GM12872 (cell line): ENCODE measurements around the gene ACAA2.

ENCODE experiments used
- CTCF ChIP-seq: IDR thresholded peaks from 3 replicates; pipeline ENCODE4 v1.5.1; 2011; ENCODE audit warnings: low read depth, mild to moderate bottlenecking, low read length, moderate library complexity; ENCODE audit not compliant: insufficient read depth

ACAA2 gene

GRCh38 chr18:49802623-49803022, 10.7 kb downstream of the ACAA2 start:
- no peak for TF ChIP-seq CTCF

DNA sequence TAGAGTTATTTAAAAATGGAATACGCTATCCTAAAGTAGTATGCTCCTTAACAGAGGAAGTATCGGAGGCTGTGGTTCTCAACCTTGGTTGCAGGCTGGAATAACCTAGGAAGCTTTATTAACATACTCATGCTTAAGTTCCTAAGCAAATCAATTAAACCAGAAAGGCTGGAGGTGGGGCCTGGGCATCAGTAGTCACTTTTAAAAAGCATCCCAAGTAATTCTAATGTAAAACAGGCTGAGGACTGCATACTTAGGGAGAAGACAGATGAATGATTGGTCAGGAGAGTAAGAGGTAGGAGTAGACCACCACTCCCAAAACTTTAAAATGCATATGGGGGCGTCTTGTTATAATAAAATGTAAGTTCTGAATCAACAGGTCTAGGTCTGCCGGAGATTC, 15.3 kb downstream of the ACAA2 start:
- no peak for TF ChIP-seq CTCF

DNA sequence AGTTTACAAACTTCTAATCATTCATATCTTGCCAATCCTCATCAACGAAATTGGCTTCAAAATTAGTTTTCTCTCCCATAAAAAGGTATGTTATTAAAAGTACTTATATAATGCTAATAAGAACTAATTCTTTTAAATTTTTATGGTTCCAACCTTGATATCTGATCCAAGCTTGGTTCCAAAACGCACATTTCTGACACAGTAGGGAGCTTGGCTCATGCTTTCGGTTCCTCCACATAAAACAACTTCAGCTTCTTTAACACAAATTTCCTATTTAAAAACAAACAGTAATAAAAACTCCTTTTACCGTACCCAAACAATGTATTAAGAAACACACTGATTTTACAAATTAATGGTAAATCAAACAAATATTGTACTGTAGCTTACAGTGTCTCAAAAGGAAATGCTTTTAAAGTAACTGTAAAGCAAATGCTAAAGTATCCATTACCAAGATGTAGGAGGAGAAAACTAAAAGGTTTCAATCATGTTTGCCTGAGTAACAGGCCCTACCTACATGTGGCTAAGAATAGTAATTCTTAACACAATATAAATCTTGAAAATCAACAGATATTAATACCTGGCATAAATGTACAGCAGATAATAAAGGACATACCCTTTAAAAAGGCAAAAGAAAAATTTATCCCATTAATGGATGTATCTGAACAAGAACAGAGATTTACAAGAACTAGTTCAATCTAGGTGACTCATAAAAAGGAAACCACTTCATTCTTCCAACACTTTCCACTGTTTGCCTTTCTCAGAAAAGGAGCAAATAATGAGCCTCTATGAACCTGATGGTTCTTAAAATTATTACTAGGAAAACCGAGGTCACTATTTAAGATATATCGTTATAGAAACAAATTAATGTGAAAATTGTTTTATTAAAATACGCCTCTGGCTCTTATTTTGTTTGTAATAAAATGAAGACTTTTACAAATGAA, 17.5 kb downstream of the ACAA2 start:
- no peak for TF ChIP-seq CTCF

GRCh38 chr18:49794743-49795142, 18.6 kb downstream of the ACAA2 start:
- no peak for TF ChIP-seq CTCF

GRCh38 chr18:49788327-49788898, 24.9 kb downstream of the ACAA2 start:
- TF ChIP-seq CTCF: no peak

GRCh38 chr18:49786019-49786720, 27.2 kb downstream of the ACAA2 start:
- no peak for TF ChIP-seq CTCF

DNA sequence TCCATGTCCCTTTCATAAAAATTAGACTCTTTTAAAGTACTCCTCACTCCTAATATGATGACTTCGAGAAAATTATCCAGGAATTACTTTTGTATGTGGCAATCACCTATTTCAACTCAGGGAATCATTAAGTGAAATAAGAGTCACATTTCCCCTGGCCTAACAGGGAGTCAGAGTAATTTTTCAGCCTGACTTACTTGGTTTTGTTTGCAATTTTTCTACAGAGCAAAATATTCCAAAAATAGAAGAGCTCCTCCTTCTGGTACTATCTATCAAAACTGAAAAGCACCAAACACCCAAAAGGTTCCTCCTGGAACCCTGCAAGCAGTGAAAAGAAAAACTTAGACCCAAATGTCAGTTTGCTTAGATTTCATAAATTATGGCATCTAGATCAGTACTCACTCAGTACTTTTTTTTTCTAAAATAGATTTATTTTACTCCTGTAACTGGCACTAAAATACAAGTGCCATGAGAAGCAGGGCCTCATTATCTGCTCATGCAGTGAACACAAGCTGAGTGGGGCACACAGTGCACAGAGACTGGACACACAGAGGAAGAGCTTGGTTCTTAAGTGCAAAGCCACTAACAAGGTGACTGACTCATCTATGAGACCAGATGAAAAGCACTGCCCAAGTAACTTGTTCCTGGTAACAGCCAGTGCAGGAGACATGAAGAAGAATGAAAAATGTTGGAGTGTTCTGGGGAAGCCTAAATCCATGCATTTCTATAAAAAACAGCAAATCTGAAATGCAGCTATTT, 28.7 kb downstream of the ACAA2 start:
- no peak for TF ChIP-seq CTCF
